ENCODE results near the gene TSHR.

Gene TSHR

GRCh38 chr14:81193924-81194633, 238.7 kb downstream of the TSHR start:
- TF ChIP-seq GATA1 (IDR thresholded peaks at IDR 0.05; ENCODE audit: low read depth, low read length) (no peak), POLR2A (IDR thresholded peaks at IDR 0.05; ENCODE audit: low read length) (no peak)
- no peak for DNase-seq
